IMR-90 (cell line): ENCODE measurements around the gene PPY. TPM values are rescaled to one million over a fixed set of nuclear protein-coding genes. Genes with fewer than 3 reads are reported as not detected.

ENCODE experiments used
- ATAC-seq: fragments of 200-7000 bp; cut with Tn5 transposase; 2 replicates; pipeline ENCODE4 v1.9.1; 2020; ENCODE audit warnings: low read depth, mild to moderate bottlenecking, moderate library complexity
- BruUV-seq: library from RNA; stranded (reverse); fragments of 400-500 nt; replicated peaks from 2 replicates; lab custom pipeline; 2021; lab: Mats Ljungman, UMichigan
- CTCF ChIA-PET: fragments of 300-600 bp; formaldehyde crosslinking; extraction: SDS; loops from one replicate; lab custom pipeline; 2021; ENCODE audit warnings: antibody characterized with exemption; lab: Yijun Ruan, JAX
- POLR2A ChIA-PET: fragments of 300-600 bp; sonication (Branson Sonifier 250); formaldehyde crosslinking; loops from one replicate; lab custom pipeline; 2022; ENCODE audit warnings: antibody characterized with exemption; ENCODE audit not compliant: unreplicated experiment; lab: Charles Lee
- DNase-seq: peaks from one replicate; pipeline ENCODE4 v3.0.0; 2013
- H2AFZ ChIP-seq: replicated peaks from 2 replicates; pipeline ENCODE3; 2013; ENCODE audit warnings: low read length, mild to moderate bottlenecking; ENCODE audit not compliant: poor library complexity
- H2AK5ac ChIP-seq: 2 replicates; pipeline ENCODE4 v1.6.1; 2013; ENCODE audit warnings: low read depth, low read length, inconsistent platforms
- H2AK9ac ChIP-seq: replicated peaks from 2 replicates; pipeline ENCODE3; 2013; ENCODE audit warnings: mild to moderate bottlenecking, low read depth, low read length, moderate library complexity; ENCODE audit not compliant: poor library complexity
- H2BK120ac ChIP-seq: 2 replicates; pipeline ENCODE4 v1.6.1; 2013; ENCODE audit warnings: low read depth, low read length, inconsistent platforms
- H2BK15ac ChIP-seq: 3 replicates; pipeline ENCODE4 v1.6.1; 2013; ENCODE audit warnings: low read depth, low read length, inconsistent platforms
- H2BK20ac ChIP-seq: 2 replicates; pipeline ENCODE4 v1.6.1; 2013; ENCODE audit warnings: low read depth, mild to moderate bottlenecking, inconsistent platforms, low read length, moderate library complexity
- H2BK5ac ChIP-seq: 2 replicates; pipeline ENCODE4 v1.6.1; 2013; ENCODE audit warnings: mild to moderate bottlenecking, low read depth, low read length, inconsistent platforms; ENCODE audit not compliant: poor library complexity, severe bottlenecking
- H3K14ac ChIP-seq: replicated peaks from 2 replicates; pipeline ENCODE4 v1.6.1; 2013; ENCODE audit warnings: low read depth, low read length, inconsistent platforms
- H3K18ac ChIP-seq: 2 replicates; pipeline ENCODE4 v1.6.1; 2013; ENCODE audit warnings: low read depth, low read length, control low read depth
- H3K23ac ChIP-seq: 2 replicates; pipeline ENCODE4 v1.6.1; 2013; ENCODE audit warnings: low read depth, low read length, inconsistent platforms
- H3K27ac ChIP-seq: 2 replicates; pipeline ENCODE4 v1.5.1; 2013; ENCODE audit warnings: mild to moderate bottlenecking, control low read depth, low read length; ENCODE audit not compliant: insufficient read depth
- H3K27me3 ChIP-seq: 2 replicates; pipeline ENCODE4 v1.6.1; 2013; ENCODE audit warnings: low read length; ENCODE audit not compliant: control insufficient read depth, insufficient read depth
- H3K36me3 ChIP-seq: 2 replicates; pipeline ENCODE4 v1.6.1; 2013; ENCODE audit warnings: low read length, mixed read lengths; ENCODE audit not compliant: control insufficient read depth, insufficient read depth
- H3K4ac ChIP-seq: 2 replicates; pipeline ENCODE4 v1.6.1; 2013; ENCODE audit warnings: low read depth, low read length, inconsistent platforms
- H3K4me1 ChIP-seq: 2 replicates; pipeline ENCODE4 v1.6.1; 2013; ENCODE audit warnings: low read length, mixed read lengths; ENCODE audit not compliant: control insufficient read depth, insufficient read depth
- H3K4me2 ChIP-seq: 2 replicates; pipeline ENCODE4 v1.6.1; 2013; ENCODE audit warnings: low read depth, mild to moderate bottlenecking, control low read depth, low read length, moderate library complexity
- H3K4me3 ChIP-seq: 2 replicates; pipeline ENCODE4 v1.5.1; 2013; ENCODE audit warnings: low read depth, mild to moderate bottlenecking, control low read depth, low read length, moderate library complexity; ENCODE audit not compliant: insufficient read depth
- H3K56ac ChIP-seq: 2 replicates; pipeline ENCODE4 v1.6.1; 2013; ENCODE audit warnings: low read length, inconsistent platforms; ENCODE audit not compliant: insufficient read depth; ENCODE audit errors: extremely low read depth
- H3K79me1 ChIP-seq, 2 experiments: 2 replicates each; pipeline ENCODE4 v1.6.1; 2013; ENCODE audit warnings: low read length in 2 of 2, inconsistent platforms in 1 of 2, low read depth in 1 of 2
- H3K9ac ChIP-seq: 2 replicates; pipeline ENCODE4 v1.6.1; 2013; ENCODE audit warnings: low read depth, low read length, control low read depth
- H3K9me1 ChIP-seq: 2 replicates; pipeline ENCODE4 v1.6.1; 2013; ENCODE audit warnings: low read length, inconsistent platforms; ENCODE audit not compliant: insufficient read depth
- H3K9me3 ChIP-seq: 2 replicates; pipeline ENCODE4 v1.6.1; 2013; ENCODE audit warnings: low read length; ENCODE audit not compliant: control insufficient read depth, insufficient read depth
- H4K20me1 ChIP-seq: 2 replicates; pipeline ENCODE4 v1.6.1; 2013; ENCODE audit warnings: low read length, inconsistent platforms; ENCODE audit not compliant: insufficient read depth
- H4K5ac ChIP-seq: 2 replicates; pipeline ENCODE4 v1.6.1; 2013; ENCODE audit warnings: mild to moderate bottlenecking, low read depth, low read length, control low read depth
- H4K8ac ChIP-seq, 2 experiments: 2 replicates each; pipeline ENCODE4 v1.6.1; 2013; ENCODE audit warnings: low read depth in 2 of 2, low read length in 2 of 2, control low read depth in 1 of 2, inconsistent platforms in 1 of 2
- H4K91ac ChIP-seq: 2 replicates; pipeline ENCODE4 v1.6.1; 2013; ENCODE audit warnings: low read depth, low read length, inconsistent platforms; ENCODE audit not compliant: insufficient read depth
- CEBPB ChIP-seq: IDR thresholded peaks from 2 replicates; pipeline ENCODE4 v1.6.1; 2012; ENCODE audit warnings: low read depth, low read length, improper control_type of control experiment
- CTCF ChIP-seq: conservative IDR thresholded peaks from 2 replicates; pipeline ENCODE4 v1.5.1; 2012; ENCODE audit warnings: mild to moderate bottlenecking, low read depth, low read length, improper control_type of control experiment
- ELK1 ChIP-seq: fragments of 150-350 bp; IDR thresholded peaks from 2 replicates; pipeline ENCODE4 v1.6.1; 2016; ENCODE audit warnings: low read depth, mild to moderate bottlenecking, low read length, moderate library complexity, borderline replicate concordance
- MAZ ChIP-seq: IDR thresholded peaks from 2 replicates; pipeline ENCODE4 v1.6.1; 2012; ENCODE audit warnings: low read depth, mild to moderate bottlenecking, low read length, improper control_type of control experiment, moderate library complexity, borderline replicate concordance
- POLR2A ChIP-seq: IDR thresholded peaks from 2 replicates; pipeline ENCODE4 v1.6.1; 2012; ENCODE audit warnings: mild to moderate bottlenecking, low read depth, low read length
- RAD21 ChIP-seq: IDR thresholded peaks from 2 replicates; pipeline ENCODE4 v1.6.1; 2012; ENCODE audit warnings: low read length, improper control_type of control experiment
- SMC3 ChIP-seq: fragments of 150-350 bp; IDR thresholded peaks from 2 replicates; pipeline ENCODE4 v1.6.1; 2016; ENCODE audit warnings: low read depth, mild to moderate bottlenecking, antibody characterized with exemption, low read length, moderate library complexity
- WGBS, 2 experiments: methylation state at CpG; one replicate each; pipeline versions ENCODE4 v1.1.5 to v1.1.7; 2013; ENCODE audit warnings: missing lambda C conversion rate in 2 of 2; ENCODE audit not compliant: insufficient read length in 1 of 2; ENCODE audit errors: extremely low coverage in 2 of 2; 5-methylcytosine and 5-hydroxymethylcytosine counted together
- dilution Hi-C: fragments of 300-500 bp; cut with HindIII; formaldehyde crosslinking; loops from one replicate; pipeline ENCODE4 v1.14.3; 2018; ENCODE audit warnings: low sequenced_read_pairs; ENCODE audit not compliant: unreplicated experiment
- in situ Hi-C: fragments of 300-500 bp; cut with MboI; formaldehyde crosslinking; loops from 3 replicates; pipeline ENCODE4 v1.14.3; 2019; ENCODE audit warnings: low sequenced_read_pairs, inconsistent platforms, mixed read lengths
- intact Hi-C: fragments of 100-400 bp; cut with micrococcal nuclease; formaldehyde crosslinking; loops from 2 replicates; pipeline ENCODE4 v1.10.0; 2022
- polyA plus RNA-seq, 3 experiments: library from polyadenylated mRNA; depleted of rRNA; stranded (reverse); fragments of >200 nt; gene quantifications; 2 replicates each; pipeline ENCODE4 v1.2.3, GENCODE V29; 2012; ENCODE audit warnings: low replicate concordance in 1 of 3
- total RNA-seq: library from RNA; depleted of rRNA; stranded (reverse); fragments of >200 nt; gene quantifications from 2 replicates; pipeline ENCODE4 v1.2.3, GENCODE V29; 2012

PPY gene
- total and polyA plus RNA-seq, 2 of the 4 experiments (the other 2 are of a cell fraction) = not detected

GRCh38 chr17:43950554-43950953 is 8.3 kb upstream of the PPY start:
- TF ChIP-seq CEBPB (no peak), RAD21 (no peak), MAZ (no peak), SMC3 (no peak), ELK1 (no peak), CTCF (no peak), POLR2A (no peak)
- no CpG with 5 or more reads among the region's 2 CpGs for WGBS, 2 experiments
- in situ Hi-C loops = no loop called here
- Histone ChIP-seq H2AK9ac (no peak overlapping the region), H3K4me3 (no peak overlapping the region), H3K36me3 (no peaks in the 10 kb centered on the region), H3K4me2 (no peak overlapping the region), H3K23ac (no peak overlapping the region), H3K56ac (no peak overlapping the region), H2BK120ac (no peak overlapping the region), H4K91ac (no peak overlapping the region), H3K79me1 (no peaks in the 10 kb centered on the region), H3K4me1 (no peaks in the 10 kb centered on the region), H3K9ac (no peak overlapping the region), H2BK5ac (no peak overlapping the region), H2AK5ac (no peak overlapping the region), H3K27ac (no peak overlapping the region), H2AFZ (no peak overlapping the region), H4K8ac (no peak overlapping the region), H4K20me1 (0 out of 2 replicates have a peak, but pooled peaks cover 6% of the 10 kb centered on the region), H3K4ac (no peak overlapping the region), H4K5ac (no peak overlapping the region), H2BK20ac (no peak overlapping the region), H3K27me3 (peaks cover 61% of the 10 kb centered on the region), H2BK15ac (no peak overlapping the region), H3K18ac (no peak overlapping the region), H3K9me1 (no peaks in the 10 kb centered on the region), H3K14ac (no peak overlapping the region), H3K9me3 (peaks cover 3% of the 10 kb centered on the region; the same call in 1 of the 2 replicates)
- CTCF ChIA-PET = no interaction called here
- no peak for DNase-seq
- dilution Hi-C loops = no loop called here
- POLR2A ChIA-PET = no interaction called here
- intact Hi-C loops = no loop called here
- no peak for ATAC-seq
- no TSS peak for BruUV-seq
